HG02870 (cell line): ENCODE data around the gene OXT.
"Not testable (repeated sequence)": the region's sequence is repeated elsewhere in the genome, so short reads cannot be mapped to it uniquely, and the experiment has no call there.

Source experiments
- ATAC-seq: cut with Tn5 transposase; IDR thresholded peaks from one replicate; pipeline ENCODE4 v1.9.1; 2021; ENCODE audit warnings: mild to moderate bottlenecking, moderate library complexity; ENCODE audit not compliant: unreplicated experiment

The OXT gene

DNA sequence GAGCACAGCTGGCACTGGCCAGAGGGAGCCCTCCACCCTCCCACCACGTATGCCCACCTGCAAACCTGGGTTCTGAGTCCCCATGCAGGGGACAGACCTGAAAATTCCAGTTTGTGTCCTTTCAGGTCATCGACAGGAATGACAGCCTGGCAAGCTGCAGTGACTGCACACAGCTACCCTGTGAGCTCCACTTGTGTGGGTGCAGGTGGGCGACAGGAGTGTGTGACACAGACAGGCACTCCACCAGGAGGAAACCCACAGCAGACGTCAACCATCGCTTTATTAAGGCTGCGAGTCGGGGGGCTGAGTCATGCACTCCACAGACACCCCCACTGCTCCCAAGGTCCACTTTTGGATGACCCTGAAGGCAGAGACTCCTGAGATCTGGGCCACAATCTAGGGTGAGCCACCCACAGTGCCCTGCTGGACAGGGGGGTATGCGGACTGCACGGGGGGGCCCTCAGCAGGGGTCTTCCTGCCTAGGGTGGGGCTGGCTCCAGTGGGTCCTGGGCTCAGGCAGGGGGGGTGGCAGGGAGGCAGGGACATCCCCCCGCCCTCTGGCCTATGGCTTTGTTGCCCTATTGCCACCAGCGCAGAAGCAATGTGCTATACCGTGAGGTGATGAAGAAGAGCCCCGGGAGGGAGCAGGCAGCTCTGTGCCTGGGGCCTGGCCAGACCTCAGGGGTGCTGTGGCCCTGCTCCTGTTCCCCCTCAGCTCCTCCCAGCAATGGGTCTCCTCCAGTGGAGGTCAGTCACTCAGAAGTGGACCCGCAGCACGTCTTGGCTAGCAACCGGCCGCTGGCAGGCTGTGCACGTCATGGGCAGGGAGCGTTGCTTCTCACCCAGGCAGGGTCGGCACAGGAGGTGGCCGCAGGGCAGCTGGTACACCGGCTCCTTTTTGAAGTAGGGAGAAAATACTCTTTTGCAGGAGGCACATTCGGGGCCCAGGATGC lies 38.2 kb downstream of the OXT start:
- ATAC-seq: no peak

GRCh38 chr20:3111507-3111906 lies 40.1 kb downstream of the OXT start:
- ATAC-seq: no peak

DNA sequence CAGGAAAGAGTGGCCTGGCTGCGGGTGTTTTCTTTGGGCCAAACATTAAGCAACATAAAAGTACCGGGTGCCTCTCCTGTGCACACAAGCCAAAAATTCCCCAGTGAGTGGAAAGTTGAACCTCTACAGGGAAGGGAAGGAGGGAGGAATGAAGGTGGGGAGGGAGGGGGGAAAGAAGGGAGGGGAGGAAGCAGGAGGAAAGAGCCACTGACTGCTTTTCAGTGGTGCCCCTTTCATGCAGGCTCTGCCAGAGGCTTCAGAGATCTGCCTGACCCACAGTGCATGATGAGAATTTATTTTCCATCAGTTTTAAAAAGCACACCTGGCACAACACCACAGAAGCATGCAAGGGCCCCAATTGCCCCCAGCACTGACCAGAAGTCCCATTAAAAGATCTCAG lies 40.6 kb downstream of the OXT start:
- no peak for ATAC-seq

GRCh38 chr20:3115190-3116107 lies 44.0 kb downstream of the OXT start:
- no peak for ATAC-seq

GRCh38 chr20:3116341-3116740 lies 44.9 kb downstream of the OXT start:
- ATAC-seq: no peak

DNA sequence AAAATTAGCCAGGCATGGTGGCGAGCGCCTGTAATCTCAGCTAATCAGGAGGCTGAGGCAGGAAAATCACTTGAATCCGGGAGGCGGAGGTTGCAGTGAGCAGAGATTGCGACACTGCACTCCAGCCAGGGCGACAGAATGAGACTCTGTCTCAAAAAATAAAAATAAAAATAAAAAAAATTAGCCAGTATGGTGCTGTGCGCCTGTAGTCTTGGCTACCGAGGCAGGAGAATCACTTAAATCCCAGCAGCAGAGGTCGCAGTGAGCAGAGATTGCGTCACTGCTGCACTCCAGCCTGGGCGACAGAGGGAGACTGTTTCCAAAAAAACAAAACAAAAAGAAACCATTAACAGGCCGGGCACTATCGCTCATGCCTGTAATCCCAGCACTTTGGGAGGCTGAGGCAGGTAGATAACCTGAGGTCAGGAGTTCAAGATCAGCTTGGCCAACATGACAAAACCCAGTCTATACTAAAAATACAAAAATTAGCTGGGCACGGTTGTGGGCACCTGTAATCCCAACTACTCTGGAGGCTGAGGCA lies 46.5 kb downstream of the OXT start:
- not testable (repeated sequence) for ATAC-seq

GRCh38 chr20:3119044-3119443 lies 47.6 kb downstream of the OXT start:
- ATAC-seq: no peak

DNA sequence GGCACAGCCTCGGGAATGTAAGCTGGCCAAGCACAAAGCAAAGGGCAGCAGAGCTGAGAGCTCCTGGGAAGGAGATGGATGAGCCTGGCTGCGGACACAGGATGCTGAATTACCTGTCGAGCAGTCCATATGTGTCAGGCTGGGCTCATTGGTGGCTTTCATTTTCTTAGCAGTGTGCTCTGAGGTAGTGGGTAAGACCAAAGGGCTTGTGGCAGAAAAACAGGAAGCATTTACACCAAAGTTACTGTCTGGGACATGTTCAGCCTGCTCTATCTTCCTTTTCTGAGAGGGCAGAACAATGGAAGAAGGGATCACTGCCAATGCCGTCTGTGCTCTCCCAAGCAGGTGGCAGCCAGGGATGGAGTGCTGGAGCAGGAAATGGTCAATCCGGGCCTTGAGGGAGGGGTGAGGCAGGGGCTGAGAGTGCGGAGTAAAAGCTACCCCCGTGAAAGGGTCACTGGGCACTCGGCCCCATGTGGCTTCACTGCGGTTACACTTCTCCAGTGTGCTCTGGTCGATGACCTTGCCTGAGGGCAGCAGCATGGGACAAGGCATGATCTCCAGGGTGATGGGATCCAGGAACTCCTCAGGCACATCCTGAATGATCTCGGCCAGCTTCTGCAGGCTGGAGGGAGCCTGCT lies 50.0 kb downstream of the OXT start:
- no peak for ATAC-seq
